ENCODE results near the gene DCAF16. TPM values are rescaled to one million over a fixed set of nuclear protein-coding genes. Genes with fewer than 3 reads are reported as not detected.

Gene DCAF16
- polyA plus RNA-seq, 2 of the 4 experiments (the other 2 are of a cell fraction) = 6.3 to 13.3 TPM

DNA sequence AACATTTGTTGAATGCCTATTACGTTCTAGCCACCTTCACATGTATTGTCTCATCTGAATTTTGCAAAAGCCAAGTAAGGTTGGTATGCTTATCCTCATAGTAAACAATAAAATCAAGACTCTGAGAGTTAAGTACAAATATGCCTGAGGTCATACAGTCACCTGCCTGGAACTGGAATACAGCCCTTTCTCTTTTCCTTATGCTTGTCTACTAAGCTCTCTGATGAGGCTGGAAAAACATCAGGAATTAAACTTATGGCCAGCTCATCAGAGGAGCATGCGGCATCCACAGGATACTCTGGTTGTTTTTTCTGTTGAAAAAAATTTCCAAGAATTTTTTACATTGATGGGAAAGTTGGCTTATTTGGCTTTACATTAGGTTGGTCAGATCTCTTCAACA, 35.7 kb upstream of the DCAF16 start:
- H3K27ac ChIP-seq = no peak overlapping the region
- 96% methylated on average over 2 of the region's 2 CpGs for WGBS (ENCODE audit: missing lambda C conversion rate)
- ChIA-PET POLR2A (no interaction called here), CTCF (interaction anchor here (0.6 kb wide), 1 partner anchor 19 kb away, joined by 3 read pairs; no protein-coding TSS in a partner anchor)
- no peak overlapping the region for H3K4me3 ChIP-seq
- no peak for ATAC-seq
- DNase-seq (ENCODE audit: low read depth in 1 of 2, low spot score in 1 of 2) = no peak
- H3K4me2 ChIP-seq = no peak overlapping the region
- no peak for TF ChIP-seq RFX5 (IDR thresholded peaks at IDR 0.05)
- TF ChIP-seq RCOR1 (IDR thresholded peaks at IDR 0.05; ENCODE audit: low read depth, low read length) = no peak
- TF ChIP-seq ZC3H11A (IDR thresholded peaks at IDR 0.05) = no peak
- TF ChIP-seq, protein P1, sequence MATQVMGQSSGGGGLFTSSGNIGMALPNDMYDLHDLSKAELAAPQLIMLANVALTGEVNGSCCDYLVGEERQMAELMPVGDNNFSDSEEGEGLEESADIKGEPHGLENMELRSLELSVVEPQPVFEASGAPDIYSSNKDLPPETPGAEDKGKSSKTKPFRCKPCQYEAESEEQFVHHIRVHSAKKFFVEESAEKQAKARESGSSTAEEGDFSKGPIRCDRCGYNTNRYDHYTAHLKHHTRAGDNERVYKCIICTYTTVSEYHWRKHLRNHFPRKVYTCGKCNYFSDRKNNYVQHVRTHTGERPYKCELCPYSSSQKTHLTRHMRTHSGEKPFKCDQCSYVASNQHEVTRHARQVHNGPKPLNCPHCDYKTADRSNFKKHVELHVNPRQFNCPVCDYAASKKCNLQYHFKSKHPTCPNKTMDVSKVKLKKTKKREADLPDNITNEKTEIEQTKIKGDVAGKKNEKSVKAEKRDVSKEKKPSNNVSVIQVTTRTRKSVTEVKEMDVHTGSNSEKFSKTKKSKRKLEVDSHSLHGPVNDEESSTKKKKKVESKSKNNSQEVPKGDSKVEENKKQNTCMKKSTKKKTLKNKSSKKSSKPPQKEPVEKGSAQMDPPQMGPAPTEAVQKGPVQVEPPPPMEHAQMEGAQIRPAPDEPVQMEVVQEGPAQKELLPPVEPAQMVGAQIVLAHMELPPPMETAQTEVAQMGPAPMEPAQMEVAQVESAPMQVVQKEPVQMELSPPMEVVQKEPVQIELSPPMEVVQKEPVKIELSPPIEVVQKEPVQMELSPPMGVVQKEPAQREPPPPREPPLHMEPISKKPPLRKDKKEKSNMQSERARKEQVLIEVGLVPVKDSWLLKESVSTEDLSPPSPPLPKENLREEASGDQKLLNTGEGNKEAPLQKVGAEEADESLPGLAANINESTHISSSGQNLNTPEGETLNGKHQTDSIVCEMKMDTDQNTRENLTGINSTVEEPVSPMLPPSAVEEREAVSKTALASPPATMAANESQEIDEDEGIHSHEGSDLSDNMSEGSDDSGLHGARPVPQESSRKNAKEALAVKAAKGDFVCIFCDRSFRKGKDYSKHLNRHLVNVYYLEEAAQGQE (IDR thresholded peaks at IDR 0.05) = no peak
- TF ChIP-seq KDM1A (IDR thresholded peaks at IDR 0.05; ENCODE audit: low read depth) = no peak
- TF ChIP-seq, protein P2, sequence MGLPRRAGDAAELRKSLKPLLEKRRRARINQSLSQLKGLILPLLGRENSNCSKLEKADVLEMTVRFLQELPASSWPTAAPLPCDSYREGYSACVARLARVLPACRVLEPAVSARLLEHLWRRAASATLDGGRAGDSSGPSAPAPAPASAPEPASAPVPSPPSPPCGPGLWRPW (IDR thresholded peaks at IDR 0.05) = no peak
- no peak for TF ChIP-seq HEYL (CRISPR knock-in tag; IDR thresholded peaks at IDR 0.05)
- no peak for TF ChIP-seq CBX2 (IDR thresholded peaks at IDR 0.05; ENCODE audit: borderline replicate concordance, low read depth)
- TF ChIP-seq NFE2L2 (conservative IDR thresholded peaks at IDR 0.05; ENCODE audit: low read length) = no peak
- no peak for TF ChIP-seq MAFK (IDR thresholded peaks at IDR 0.05; ENCODE audit: partially characterized antibody)
- TF ChIP-seq CHD4 (IDR thresholded peaks at IDR 0.05; ENCODE audit: borderline replicate concordance) = no peak
- no peak for TF ChIP-seq MAZ (IDR thresholded peaks at IDR 0.05; ENCODE audit: borderline replicate concordance, low read depth, low read length)
- TF ChIP-seq, protein P3, sequence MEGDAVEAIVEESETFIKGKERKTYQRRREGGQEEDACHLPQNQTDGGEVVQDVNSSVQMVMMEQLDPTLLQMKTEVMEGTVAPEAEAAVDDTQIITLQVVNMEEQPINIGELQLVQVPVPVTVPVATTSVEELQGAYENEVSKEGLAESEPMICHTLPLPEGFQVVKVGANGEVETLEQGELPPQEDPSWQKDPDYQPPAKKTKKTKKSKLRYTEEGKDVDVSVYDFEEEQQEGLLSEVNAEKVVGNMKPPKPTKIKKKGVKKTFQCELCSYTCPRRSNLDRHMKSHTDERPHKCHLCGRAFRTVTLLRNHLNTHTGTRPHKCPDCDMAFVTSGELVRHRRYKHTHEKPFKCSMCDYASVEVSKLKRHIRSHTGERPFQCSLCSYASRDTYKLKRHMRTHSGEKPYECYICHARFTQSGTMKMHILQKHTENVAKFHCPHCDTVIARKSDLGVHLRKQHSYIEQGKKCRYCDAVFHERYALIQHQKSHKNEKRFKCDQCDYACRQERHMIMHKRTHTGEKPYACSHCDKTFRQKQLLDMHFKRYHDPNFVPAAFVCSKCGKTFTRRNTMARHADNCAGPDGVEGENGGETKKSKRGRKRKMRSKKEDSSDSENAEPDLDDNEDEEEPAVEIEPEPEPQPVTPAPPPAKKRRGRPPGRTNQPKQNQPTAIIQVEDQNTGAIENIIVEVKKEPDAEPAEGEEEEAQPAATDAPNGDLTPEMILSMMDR (IDR thresholded peaks at IDR 0.05) = no peak
- TF ChIP-seq CHD2 (IDR thresholded peaks at IDR 0.05; ENCODE audit: low read length, partially characterized antibody) = no peak
- no peak for TF ChIP-seq JUN (IDR thresholded peaks at IDR 0.05)
- TF ChIP-seq, protein P4, sequence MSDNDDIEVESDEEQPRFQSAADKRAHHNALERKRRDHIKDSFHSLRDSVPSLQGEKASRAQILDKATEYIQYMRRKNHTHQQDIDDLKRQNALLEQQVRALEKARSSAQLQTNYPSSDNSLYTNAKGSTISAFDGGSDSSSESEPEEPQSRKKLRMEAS (IDR thresholded peaks at IDR 0.05) = no peak
- no peaks in the 10 kb centered on the region for H3K4me1 ChIP-seq
- FAIRE-seq = no peak
- no peaks in the 10 kb centered on the region for H3K9me3 ChIP-seq

DNA sequence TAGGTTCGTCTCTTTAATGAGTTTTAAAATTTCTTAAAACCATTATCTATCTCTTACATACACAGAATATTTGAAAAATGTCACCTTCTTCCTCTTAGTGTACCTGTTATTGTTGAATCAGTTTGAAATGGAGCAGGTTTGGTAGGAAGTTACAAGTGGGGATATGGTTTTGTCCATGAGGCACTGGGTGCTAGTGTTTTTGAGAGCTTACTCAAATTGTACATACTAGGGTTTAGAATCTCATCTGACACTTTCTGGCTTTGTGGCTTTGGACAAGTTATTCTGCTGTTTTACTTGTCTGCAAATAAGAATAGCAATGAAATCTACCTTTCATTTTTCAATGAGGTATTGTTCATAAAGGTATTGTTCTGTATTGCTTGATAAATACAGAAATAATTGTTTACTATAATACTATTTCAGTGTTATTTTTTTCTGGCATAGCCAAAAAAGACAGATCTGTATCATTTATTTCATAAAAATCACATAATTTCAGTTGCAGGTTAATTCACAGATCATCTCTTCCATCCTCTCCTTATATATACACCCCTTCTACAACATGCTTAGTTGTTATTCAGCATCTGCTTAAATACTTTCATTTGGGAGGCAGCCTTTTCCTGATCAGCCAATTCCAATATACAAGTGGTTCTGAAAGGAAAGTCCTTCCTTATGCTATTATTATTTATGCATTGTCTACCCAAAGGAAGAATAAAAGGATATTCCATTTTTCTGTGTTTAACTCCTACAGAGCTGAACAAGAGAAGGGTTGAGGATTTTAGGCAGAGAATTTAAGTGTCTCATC, 13.5 kb upstream of the DCAF16 start:
- Histone ChIP-seq H3K27ac (no peak overlapping the region), H3K4me3 (no peak overlapping the region), H3K9me3 (no peaks in the 10 kb centered on the region), H3K4me1 (no peaks in the 10 kb centered on the region), H3K4me2 (no peak overlapping the region)
- FAIRE-seq (no peak), ATAC-seq (no peak), DNase-seq (ENCODE audit: low read depth in 1 of 2, low spot score in 1 of 2) (no peak)
- CTCF ChIA-PET = no interaction called here
- WGBS (ENCODE audit: missing lambda C conversion rate) = 81% methylated on average over 1 of the region's 1 CpG
- POLR2A ChIA-PET = no interaction called here
- no peak for TF ChIP-seq SREBF2 (IDR thresholded peaks at IDR 0.05)
- no peak for TF ChIP-seq EHF (CRISPR knock-in tag; IDR thresholded peaks at IDR 0.05)
- no peak for TF ChIP-seq HOXB5 (CRISPR knock-in tag; IDR thresholded peaks at IDR 0.05)
- no peak for TF ChIP-seq POLR2A (IDR thresholded peaks at IDR 0.05; ENCODE audit: low read length)
- no peak for TF ChIP-seq RARB (CRISPR knock-in tag; IDR thresholded peaks at IDR 0.05)
- TF ChIP-seq, protein P5, sequence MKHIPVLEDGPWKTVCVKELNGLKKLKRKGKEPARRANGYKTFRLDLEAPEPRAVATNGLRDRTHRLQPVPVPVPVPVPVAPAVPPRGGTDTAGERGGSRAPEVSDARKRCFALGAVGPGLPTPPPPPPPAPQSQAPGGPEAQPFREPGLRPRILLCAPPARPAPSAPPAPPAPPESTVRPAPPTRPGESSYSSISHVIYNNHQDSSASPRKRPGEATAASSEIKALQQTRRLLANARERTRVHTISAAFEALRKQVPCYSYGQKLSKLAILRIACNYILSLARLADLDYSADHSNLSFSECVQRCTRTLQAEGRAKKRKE (CRISPR knock-in tag; IDR thresholded peaks at IDR 0.05; ENCODE audit: low read depth) = no peak
- no peak for TF ChIP-seq PHF8 (IDR thresholded peaks at IDR 0.05; ENCODE audit: borderline replicate concordance, low read depth)
- no peak for TF ChIP-seq MAZ (IDR thresholded peaks at IDR 0.05; ENCODE audit: borderline replicate concordance, low read depth, low read length)
- TF ChIP-seq, protein P1 (IDR thresholded peaks at IDR 0.05) = no peak
- TF ChIP-seq BHLHE40 (IDR thresholded peaks at IDR 0.05; ENCODE audit: low read depth, low read length) = no peak
- TF ChIP-seq SMC3 (IDR thresholded peaks at IDR 0.05) = no peak
- TF ChIP-seq, protein P6, sequence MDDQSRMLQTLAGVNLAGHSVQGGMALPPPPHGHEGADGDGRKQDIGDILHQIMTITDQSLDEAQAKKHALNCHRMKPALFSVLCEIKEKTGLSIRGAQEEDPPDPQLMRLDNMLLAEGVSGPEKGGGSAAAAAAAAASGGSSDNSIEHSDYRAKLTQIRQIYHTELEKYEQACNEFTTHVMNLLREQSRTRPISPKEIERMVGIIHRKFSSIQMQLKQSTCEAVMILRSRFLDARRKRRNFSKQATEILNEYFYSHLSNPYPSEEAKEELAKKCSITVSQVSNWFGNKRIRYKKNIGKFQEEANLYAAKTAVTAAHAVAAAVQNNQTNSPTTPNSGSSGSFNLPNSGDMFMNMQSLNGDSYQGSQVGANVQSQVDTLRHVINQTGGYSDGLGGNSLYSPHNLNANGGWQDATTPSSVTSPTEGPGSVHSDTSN (IDR thresholded peaks at IDR 0.05) = no peak

All from A549 (cell line).